GM18520 (cell line): Measurements from ENCODE around the gene BCAN.

Experiments used
- ATAC-seq: cut with Tn5 transposase; IDR thresholded peaks from one replicate; pipeline ENCODE4 v1.9.1; 2021; ENCODE audit not compliant: unreplicated experiment

BCAN gene

DNA sequence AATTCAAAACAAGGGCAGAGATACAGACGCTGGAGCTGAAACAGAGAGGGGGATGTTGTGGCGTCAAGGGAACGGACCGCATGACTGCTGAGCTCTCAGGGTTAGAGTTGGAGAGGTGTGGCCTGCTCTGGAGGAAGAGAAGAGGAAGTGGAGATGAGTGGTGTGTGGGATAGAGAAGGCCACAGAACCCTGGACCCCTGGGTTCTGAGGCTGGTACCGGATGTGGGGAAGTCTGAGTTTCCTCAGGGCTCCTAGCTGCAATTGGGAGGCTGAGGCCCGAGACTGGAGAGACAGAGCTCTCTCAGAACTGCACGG is 1.8 kb downstream of the BCAN start:
- no peak for ATAC-seq

DNA sequence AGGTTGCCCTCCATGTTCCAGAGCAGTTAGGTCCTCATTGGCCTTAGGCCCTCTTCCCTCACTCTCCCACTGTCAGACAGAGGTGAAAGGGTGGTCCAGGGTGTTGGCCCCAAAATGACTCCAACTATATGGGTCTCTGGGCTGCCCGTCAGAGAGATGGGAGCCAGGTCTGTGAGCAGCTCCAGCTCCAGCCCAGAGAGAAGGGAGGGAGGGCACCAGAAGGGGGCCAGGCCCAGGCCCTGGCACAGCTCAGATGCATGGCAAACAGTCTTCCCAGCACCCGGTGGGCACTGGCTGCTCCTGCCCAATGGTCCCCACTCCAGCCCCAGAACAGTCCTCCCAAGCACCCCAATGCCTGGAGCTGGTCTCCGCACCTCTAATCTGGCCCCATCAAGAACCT is 2.2 kb downstream of the BCAN start:
- no peak for ATAC-seq

DNA sequence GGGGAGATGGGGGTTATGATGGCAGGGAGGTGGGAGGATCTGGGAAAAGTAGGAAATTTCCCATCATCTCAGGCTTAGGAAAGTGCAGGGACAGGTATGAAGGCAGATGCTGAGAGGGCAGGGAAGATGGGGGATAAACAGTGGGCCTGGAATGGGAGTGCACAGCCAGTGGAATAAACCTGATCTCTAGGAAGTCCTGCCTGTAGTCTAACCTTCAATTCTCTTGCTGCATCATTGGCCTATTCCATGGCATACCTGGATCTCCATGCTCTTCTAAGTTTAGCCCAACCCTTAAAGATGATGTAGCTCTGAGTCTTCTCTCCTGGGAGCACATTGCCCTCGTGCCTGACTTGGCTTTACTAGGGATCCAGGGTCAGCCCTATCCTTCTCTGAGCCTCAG is 2.7 kb downstream of the BCAN start:
- ATAC-seq, result no peak

DNA sequence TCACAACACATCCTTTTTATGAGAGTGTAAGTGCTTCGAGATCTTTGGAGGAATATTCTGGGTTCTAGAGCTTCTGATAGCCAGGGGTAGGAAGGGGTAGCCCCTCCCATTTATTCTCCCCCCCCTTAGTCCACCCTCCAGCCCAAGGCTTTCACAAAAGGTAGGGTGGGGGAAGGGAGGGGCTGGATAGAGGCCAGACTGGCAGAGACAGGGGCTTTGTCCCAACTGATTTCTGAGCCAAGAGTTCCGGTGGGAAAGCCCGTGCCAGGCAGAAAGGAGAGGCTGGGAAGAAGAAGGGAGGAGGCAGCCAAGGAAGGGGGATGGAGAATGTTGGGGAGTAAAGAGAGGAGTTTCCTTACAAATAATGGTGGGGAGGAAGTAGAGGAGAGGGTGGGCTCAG is 3.1 kb downstream of the BCAN start:
- no peak for ATAC-seq

DNA sequence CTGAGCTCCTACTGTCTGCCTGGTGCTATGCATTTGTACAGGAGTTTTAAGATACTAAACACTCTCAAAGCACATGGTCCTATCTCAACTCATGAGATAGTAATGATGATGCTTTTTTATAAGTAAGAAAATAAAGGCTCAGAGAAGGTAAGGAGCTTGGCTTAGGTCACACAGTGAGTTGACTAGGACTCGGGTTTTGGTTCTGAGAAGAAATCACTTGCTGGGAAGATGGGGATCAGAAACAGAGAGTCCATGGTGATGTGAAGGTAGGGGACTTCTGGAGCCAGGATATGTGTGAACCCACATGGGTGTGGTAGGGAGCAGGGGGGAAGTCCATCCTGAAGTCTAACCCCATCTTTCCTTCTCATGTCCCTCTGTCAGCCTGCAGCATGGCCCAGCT is 3.7 kb downstream of the BCAN start:
- ATAC-seq, result no peak

DNA sequence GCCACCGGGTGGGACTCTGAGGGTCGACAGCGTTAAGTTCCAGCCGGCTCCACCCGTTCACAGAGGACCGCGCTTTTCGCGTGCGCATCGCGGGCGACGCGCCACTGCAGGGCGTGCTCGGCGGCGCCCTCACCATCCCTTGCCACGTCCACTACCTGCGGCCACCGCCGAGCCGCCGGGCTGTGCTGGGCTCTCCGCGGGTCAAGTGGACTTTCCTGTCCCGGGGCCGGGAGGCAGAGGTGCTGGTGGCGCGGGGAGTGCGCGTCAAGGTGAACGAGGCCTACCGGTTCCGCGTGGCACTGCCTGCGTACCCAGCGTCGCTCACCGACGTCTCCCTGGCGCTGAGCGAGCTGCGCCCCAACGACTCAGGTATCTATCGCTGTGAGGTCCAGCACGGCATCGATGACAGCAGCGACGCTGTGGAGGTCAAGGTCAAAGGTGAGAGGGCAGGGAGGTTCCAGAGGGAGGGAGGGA is 4.9 kb downstream of the BCAN start:
- no peak for ATAC-seq

DNA sequence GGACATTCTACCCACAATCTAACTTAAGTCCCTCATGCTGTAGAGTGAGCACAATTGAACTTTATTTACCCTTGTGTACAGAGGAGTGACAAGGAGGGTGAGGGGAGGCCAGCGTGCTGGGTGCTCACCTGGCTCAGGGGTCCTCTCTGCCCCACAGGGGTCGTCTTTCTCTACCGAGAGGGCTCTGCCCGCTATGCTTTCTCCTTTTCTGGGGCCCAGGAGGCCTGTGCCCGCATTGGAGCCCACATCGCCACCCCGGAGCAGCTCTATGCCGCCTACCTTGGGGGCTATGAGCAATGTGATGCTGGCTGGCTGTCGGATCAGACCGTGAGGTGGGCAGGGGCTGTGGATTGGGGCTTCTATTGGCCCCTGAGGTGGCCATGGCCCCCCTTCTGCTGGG is 5.4 kb downstream of the BCAN start:
- no peak for ATAC-seq

DNA sequence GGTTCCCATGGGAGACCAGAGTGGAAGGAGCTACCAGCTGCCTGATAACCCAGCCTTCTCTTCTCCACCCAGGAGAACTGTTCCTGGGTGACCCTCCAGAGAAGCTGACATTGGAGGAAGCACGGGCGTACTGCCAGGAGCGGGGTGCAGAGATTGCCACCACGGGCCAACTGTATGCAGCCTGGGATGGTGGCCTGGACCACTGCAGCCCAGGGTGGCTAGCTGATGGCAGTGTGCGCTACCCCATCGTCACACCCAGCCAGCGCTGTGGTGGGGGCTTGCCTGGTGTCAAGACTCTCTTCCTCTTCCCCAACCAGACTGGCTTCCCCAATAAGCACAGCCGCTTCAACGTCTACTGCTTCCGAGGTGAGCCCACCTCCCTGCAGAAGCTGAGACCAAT is 6.6 kb downstream of the BCAN start:
- no peak for ATAC-seq

DNA sequence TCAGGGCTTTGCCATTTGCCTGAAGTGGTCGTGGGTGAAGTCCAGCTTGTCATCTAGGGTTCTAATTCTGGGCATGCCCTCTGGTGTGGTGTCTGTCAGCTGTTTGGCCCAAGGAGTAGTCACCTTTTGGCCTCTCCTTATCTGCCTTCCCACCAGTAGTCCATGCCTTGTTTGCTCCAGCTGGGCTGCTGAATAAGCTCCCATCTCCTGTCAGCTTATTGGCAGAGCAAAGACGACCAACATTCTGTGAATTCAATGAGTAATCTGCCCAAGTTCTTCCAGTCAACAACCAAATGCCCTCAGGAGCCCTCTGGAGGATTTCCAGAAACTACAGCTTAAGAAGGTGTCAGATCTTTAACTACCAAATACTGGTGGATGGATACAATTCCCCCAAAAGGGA is 7.0 kb downstream of the BCAN start:
- ATAC-seq, result no peak

DNA sequence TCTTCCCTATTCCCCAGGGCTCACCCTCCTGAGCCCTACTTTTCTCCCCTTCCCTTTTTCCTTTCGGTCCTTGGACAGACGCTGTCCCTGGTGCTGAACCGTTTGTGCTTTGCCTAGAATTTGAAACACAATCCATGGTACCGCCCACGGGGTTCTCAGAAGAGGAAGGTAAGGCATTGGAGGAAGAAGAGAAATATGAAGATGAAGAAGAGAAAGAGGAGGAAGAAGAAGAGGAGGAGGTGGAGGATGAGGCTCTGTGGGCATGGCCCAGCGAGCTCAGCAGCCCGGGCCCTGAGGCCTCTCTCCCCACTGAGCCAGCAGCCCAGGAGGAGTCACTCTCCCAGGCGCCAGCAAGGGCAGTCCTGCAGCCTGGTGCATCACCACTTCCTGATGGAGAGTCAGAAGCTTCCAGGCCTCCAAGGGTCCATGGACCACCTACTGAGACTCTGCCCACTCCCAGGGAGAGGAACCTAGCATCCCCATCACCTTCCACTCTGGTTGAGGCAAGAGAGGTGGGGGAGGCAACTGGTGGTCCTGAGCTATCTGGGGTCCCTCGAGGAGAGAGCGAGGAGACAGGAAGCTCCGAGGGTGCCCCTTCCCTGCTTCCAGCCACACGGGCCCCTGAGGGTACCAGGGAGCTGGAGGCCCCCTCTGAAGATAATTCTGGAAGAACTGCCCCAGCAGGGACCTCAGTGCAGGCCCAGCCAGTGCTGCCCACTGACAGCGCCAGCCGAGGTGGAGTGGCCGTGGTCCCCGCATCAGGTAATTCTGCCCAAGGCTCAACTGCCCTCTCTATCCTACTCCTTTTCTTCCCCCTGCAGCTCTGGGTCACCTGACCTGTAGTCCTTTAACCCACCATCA is 10.4 kb downstream of the BCAN start:
- ATAC-seq, result no peak

DNA sequence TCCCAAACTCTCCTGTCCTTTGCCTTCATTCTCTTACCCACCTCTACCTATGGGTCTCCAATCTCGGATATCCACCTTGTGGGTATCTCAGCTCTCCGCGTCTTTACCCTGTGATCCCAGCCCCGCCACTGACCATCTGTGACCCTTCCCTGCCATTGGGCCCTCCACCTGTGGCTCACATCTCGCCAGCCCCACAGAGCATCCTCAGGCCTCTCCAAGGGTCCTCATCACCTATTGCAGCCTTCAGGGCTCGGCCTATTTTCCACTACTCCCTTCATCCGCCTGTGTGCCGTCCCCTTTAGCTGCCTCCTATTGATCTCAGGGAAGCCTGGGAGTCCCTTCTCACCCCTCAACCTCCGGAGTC is 11.1 kb downstream of the BCAN start:
- ATAC-seq, result no peak

DNA sequence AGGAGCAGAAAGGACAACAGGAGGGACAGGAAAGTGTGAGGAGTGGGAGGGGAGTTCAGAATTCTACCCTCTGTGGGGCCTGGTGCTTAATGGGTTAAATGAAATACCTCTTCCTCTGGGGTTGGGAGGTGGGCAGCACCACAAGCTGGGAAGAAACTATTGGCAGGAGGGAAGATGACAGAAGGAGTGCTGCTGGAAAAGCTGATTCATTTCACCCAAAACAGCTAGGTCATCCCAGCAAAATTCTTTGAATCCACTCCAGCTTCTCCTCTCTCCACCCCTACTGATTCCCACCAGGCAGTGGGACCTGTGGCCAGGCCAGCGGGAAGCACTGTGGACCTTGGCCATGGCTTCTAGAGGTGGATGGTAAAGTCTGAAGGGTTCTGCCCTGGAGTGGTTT is 12.8 kb downstream of the BCAN start:
- no peak for ATAC-seq

DNA sequence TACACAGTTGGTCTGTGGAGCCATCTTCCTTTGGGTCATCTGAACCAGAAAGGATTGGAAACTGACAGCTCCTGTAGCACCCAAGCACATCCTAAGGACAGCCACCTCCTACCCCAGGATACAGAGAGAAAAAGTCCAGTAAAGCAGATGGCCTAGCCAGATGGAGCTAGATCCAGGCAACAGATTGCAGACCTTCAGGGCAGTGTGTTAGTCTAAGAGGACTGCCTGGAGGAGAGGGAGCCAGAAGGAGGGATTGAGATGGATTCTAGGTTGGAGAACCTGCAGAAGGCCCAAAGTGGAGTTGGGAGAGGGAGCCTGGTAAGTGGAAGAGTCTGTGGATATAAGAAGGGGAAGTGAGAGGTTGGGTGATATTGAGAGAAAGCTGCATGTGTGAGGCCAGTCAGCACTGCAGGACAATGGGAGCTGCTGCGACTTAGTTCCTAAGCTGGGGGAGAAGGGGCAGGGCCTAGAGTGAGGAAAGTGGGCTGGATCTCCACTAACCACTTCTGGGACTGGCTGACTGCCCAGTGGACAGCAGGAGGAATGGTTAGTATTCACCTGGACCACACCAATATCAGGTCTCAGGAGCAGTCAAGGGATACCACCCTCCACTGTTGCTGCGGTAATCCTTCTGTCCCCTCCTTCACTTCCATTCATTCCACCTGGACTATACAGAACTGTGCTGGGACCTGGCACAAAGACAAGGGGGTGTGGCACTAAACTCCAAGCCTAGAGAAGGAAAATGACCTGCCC is 13.4 kb downstream of the BCAN start:
- ATAC-seq, result no peak

DNA sequence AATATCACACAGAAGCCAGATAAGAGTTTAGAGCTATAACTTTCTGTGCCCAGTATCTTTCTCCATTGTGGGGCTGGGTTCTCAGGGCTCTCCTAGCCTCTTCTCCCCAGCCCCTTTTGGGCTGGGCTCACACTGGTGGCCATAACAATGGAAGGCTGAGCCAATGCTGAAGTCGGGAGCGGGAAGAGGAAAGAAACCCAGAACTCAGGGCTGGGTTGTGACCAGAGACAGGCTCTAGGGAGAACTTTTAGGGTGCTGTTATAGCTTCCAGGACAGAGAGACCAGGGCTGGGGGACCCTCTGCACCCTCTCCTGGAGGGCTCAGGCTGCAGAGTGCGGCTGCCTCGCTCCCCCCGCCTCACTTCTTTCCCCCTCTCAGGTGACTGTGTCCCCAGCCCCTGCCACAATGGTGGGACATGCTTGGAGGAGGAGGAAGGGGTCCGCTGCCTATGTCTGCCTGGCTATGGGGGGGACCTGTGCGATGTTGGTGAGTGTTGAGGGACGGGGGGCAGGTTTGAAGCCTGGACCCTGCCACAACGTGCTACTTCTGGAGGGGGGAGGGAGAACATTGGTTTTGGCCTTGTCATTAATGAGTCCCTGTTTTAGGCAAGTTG is 14.1 kb downstream of the BCAN start:
- ATAC-seq, result no peak

DNA sequence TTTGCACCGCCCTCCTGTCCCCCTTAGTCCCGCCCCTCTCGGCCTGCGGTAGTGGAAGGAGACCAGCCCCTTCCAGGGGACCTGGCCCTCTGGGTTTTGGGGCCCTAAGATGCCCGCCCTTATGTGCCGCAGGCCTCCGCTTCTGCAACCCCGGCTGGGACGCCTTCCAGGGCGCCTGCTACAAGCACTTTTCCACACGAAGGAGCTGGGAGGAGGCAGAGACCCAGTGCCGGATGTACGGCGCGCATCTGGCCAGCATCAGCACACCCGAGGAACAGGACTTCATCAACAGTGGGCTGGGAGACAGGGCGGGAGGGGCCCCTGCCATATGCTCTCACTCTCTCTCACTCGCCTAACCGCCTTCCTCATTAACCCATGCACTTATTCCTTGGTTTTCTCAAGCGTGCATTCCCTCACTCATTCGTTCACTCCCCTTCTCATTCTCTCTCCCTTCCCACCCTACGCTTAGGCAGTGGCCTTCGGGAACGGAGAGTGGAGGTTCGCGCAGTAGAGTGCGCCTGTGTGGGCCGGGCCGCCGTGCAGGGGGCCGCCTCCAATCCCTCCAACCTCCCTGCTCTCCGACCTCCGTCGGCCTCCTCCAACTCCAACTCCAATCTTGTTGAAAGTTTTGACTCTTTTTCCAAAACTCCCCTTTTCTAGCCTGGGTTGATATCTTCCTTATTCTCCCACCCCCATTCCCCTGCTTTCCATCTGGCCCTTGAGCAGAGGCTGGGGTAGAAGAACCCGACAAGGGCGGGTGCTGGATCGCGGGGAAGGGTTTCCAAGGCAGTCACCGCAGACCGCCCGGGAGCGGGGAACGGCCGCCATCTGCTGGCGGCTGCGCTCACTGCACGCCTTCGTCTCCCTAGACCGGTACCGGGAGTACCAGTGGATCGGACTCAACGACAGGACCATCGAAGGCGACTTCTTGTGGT is 15.2 kb downstream of the BCAN start:
- ATAC-seq, result no peak

DNA sequence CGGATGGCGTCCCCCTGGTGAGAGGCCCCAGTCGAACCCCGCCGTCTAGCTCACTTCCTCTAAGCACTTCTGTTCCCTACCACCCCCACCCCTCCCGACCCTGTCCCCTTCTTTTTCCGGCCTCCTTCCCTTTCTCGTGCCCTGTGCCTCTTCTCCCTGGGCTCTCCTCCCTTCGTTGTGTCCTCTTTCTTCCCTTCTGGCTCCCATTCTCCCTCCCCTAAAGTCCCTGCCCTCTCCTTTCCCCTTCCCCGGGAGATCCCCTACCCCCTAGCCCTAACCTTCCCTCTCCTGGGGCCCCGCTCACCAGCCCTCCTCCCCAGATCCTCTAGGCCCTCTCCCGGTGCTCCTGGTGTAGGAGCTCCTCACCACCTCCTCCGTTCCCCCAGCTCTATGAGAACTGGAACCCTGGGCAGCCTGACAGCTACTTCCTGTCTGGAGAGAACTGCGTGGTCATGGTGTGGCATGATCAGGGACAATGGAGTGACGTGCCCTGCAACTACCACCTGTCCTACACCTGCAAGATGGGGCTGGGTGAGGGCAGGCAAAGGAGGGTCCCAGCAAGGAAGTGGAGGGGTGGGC is 15.9 kb downstream of the BCAN start:
- ATAC-seq, result no peak

DNA sequence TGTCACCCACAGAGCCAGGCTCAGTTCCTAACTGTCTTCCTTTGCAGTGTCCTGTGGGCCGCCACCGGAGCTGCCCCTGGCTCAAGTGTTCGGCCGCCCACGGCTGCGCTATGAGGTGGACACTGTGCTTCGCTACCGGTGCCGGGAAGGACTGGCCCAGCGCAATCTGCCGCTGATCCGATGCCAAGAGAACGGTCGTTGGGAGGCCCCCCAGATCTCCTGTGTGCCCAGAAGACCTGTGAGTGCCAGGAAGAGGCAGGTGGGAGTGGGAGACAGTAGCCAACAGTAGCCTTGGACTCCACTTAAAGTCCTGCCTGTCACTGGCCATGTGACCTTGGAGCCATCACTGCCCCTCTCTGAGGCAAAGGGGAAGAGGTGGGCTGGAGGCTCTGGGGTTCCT is 16.6 kb downstream of the BCAN start:
- ATAC-seq, result no peak

DNA sequence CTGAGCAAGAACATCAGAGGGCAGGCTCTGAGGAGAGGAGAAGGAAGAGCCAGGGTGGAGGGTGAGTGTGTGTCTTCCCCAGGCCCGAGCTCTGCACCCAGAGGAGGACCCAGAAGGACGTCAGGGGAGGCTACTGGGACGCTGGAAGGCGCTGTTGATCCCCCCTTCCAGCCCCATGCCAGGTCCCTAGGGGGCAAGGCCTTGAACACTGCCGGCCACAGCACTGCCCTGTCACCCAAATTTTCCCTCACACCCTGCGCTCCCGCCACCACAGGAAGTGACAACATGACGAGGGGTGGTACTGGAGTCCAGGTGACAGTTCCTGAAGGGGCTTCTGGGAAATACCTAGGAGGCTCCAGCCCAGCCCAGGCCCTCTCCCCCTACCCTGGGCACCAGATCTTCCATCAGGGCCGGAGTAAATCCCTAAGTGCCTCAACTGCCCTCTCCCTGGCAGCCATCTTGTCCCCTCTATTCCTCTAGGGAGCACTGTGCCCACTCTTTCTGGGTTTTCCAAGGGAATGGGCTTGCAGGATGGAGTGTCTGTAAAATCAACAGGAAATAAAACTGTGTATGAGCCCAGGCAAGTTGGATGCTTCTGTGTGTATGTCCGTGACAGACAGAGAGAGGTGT is 17.1 kb downstream of the BCAN start:
- no peak for ATAC-seq

DNA sequence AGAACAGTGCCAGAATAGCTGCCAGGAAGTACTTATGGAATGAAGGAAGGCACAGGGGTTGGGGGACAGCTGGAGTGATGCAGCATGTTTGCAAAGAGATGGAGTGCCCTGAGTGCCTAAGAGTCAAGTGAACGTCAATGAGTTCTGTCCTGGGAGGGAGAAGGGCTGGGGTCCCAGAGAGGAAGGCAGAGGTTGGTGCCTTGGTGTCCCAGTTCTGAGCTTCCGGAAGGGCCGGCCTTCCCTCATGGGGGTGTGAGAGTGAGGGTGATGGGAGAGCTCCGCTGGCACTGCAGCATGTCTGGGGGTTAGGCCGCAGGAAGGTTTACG is 17.7 kb downstream of the BCAN start:
- no peak for ATAC-seq

DNA sequence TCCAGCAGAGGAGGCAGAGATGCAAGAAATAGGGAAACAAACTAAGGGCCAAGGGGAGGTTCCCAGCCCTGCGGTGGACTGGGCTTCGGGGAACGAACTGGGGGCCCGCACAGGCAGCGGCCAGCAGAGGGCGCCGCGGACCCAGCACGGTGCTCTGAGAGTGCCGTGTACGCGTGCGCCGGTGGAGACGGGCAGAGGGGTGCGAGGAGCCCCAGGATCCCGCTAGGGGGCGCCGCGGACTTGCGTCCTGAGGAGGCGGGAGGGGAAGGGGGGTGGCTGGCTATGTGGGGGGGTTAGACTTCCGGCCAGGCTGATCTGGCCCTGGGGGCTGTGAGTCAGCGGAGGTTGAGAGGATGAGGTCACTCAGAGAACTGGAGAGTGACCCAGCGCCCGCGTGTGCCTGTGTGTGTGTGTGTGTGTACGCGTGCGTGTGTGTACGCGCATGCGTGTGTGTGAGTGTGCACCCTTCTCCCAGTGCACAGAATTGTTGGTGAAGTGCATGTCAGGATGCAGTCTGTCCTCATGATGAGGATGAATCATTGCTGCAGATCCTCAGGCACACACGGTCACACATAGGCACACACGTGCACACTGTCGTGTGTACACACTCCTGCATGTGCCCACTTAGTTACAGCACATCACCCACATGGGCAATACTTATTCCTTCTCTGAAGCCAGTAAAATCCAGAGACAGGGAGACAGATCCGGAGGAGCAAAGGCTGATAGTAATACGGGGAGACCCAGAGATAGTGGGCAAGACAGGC is 18.3 kb downstream of the BCAN start:
- peak; percentile 49 for ATAC-seq
